ENCODE data around the gene CNTN4.

- TF ChIP-seq ZMAT4 (CRISPR knock-in tag; IDR thresholded peaks at IDR 0.05) (no peak), ARID4B (CRISPR knock-in tag; IDR thresholded peaks at IDR 0.05; ENCODE audit: borderline replicate concordance) (no peak), NR2C2 (CRISPR knock-in tag; IDR thresholded peaks at IDR 0.05) (no peak), CTCF (IDR thresholded peaks at IDR 0.05) (no peak)
Observed at GRCh38 chr3:2875699-2876098, 777.0 kb downstream of the CNTN4 start.
